ENCODE data around the gene CCM2.

The CCM2 gene

GRCh38 chr7:45000093-45001032 lies at the start of gene CCM2:
CCM2 (plus strand) TSS chr7:45000201; CDS start chr7:45000334, 133 bp downstream.
- no peak for DNase-seq (ENCODE audit: low spot score)

DNA sequence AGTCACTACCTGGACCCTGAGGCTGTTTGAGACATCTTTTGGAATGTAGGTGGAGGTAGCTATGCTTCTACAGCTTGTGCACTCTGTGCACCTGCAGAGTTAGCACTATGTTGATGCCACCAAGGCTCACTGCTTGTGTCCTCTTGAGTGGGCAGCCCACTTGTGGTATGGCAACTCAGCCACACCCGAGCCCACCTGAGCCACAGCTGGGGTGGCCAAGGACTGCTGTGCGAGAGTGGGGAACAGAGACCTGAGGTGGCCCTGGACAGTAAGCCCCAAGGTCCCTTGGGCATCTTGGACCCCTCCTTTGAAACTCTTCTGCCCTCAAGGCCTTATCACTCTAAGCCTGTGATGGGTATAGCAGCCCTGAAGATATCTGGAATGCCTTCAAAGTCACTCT lies 46.8 kb upstream of the CCM2 start:
- no peak for DNase-seq (ENCODE audit: low spot score)

DNA sequence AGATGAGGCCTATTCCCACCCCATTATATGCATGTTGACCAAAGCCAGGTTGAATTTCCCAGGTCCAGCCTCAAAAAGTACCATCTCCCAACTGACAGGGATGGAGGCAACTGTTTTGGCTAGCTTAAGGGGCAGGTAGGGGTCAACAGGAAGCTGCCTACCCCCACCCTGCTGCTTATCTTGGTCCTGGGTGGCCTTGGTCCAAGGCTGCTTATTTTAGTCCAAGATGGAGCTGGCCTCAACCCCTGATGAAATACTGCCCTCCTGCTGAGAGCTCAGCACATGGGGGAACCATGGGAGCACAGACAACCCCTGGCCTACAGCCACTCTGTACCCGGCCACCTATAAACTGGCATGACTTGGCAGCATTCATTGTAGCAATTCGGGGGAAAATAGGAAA lies 44.3 kb upstream of the CCM2 start:
- DNase-seq (ENCODE audit: low spot score), result no peak

- no peak for DNase-seq (ENCODE audit: low spot score)
These were observed 43.7 kb upstream of the CCM2 start for GRCh38 chr7:44956157-44956766.

DNA sequence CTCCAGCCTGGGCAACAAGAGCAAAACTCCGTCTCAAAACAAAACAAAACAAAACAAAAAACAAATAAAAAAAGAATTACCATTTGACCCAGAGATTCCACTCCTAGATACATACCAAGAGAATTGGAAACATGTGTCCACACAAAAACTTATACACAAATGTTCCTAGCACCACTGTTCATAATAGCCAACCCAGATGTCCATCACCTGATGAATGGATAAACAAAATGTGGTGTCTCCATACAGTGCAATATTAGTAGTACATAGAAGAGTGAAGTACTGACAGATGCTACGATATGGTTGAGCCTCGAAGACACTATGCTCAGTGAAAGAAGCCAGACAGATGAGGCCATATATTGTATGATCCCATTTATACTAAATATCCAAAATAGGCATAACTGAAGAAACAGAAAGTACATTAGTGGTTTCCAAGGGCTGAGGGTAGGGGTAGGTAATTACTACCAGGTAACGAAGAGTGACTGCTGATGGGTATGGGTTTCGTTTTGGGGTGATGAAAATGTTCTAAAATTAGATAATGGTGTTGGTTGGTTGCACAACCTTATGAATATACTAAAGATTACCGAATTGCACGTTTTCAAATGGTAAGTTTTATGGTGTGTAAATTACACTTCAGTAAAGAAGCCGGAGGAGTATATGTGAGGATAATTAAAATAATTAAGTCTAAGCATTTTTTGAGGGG lies 41.2 kb upstream of the CCM2 start:
- no peak for DNase-seq (ENCODE audit: low spot score)

- no peak for DNase-seq (ENCODE audit: low spot score)
These were observed 40.5 kb upstream of the CCM2 start for GRCh38 chr7:44959433-44959951.

DNA sequence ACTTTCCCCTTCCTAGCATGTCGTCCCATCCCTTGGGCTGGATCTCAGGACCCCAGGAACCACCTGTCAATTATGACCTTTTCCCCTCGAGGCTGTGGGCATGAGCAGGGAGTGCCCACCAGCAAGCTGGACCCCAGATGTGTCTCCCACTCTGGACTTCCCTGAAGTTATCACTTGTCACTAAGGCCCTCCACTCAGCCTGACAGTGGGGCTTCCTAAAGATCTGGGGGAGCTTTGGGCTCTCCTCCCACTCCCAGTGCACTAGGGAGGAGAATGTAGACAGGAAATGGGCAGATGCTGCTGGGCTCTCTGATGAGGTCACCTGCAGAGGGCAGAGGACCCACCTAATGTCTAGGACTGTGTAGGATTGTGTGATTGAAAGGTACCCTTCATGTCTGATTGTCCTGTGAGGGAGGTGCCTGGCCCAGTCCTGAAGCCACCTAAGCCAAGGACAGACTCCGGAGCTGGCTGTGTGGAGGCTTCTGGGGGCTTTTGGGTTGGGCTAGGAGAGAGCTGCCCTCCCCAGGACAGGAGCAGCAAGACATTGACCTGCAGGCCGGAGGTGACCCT lies 39.9 kb upstream of the CCM2 start:
- DNase-seq (ENCODE audit: low spot score), result no peak

GRCh38 chr7:44961844-44962482 lies 38.0 kb upstream of the CCM2 start:
- no peak for DNase-seq (ENCODE audit: low spot score)

GRCh38 chr7:44962483-44963251 lies 37.3 kb upstream of the CCM2 start:
- DNase-seq (ENCODE audit: low spot score), result no peak

DNA sequence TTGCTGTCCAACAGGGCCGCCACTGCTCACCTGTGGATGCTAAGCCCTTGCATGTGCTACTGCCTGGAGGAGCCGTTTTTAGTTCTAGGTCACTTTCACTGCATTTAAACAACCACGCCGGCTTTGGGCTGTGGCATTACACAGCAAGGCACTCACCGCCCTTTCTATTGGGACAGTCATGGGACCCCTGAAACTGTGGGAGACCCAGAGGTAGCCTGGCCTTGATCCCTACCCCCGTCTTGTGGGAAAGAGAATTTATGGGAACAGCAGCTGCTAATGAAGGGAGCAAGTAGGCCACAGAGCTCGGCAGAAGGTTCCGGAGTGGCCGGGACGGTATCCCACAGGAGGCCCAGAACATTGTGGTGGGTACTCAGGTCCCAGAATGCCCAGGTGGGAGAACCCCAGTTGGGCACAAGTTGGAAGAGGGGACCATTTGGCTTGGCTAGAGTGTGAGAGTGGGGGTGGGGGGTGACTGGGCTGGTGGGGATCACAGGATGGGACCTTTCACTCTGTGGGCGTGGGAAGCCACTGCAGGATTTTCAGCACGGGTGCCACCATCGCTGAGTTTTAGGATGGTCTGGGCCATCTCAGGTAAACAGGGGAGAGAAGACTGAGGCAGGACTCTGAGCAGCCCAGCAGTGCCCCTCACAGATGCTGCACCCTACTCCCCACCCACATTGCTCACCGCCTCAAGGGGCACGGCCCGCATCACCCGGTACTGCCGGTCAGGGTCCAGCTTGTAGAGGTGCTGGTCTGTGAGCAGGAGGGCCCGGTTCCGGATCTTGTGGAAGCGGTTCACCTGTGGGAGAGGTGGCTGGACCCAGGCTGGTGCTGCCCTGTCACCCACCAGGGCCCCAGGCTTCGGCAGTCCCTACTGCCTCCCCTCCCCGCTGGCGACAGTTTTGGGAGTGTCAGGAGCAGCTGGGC lies 36.4 kb upstream of the CCM2 start:
- DNase-seq (ENCODE audit: low spot score), result no peak

- no peak for DNase-seq (ENCODE audit: low spot score)
These were observed 35.6 kb upstream of the CCM2 start for GRCh38 chr7:44964384-44964830.

DNA sequence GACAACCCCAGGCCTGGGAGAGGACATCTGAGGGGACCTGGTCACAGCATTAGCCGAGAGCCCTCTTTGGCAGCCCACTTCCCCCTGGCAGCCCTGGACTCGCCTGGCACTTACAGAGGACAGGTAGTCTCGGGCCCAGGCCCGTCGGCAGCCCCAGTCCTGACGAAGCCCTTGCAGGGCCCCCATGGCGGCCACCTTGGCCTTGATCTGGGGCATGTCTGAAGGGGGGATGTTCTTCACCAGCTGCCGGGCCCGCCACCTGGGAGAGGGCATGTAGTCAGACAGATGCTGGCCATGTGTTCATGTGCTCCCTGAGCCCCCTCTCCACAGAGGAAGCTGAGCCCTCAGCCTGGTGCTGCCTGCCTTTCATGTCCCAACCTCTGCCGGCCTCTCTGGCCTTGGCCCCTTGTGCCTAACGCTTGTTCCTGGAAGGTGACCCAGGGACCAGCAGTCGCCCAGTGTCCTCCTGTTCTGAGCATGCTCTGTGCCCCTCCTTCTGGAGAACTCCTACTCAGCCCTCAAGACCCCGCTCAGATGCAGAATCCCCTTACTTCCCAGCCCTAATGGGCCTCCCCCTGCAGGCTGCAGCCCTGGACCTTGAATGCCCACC lies 35.1 kb upstream of the CCM2 start:
- no peak for DNase-seq (ENCODE audit: low spot score)

GRCh38 chr7:44965441-44965903 lies 34.5 kb upstream of the CCM2 start:
- no peak for DNase-seq (ENCODE audit: low spot score)

DNA sequence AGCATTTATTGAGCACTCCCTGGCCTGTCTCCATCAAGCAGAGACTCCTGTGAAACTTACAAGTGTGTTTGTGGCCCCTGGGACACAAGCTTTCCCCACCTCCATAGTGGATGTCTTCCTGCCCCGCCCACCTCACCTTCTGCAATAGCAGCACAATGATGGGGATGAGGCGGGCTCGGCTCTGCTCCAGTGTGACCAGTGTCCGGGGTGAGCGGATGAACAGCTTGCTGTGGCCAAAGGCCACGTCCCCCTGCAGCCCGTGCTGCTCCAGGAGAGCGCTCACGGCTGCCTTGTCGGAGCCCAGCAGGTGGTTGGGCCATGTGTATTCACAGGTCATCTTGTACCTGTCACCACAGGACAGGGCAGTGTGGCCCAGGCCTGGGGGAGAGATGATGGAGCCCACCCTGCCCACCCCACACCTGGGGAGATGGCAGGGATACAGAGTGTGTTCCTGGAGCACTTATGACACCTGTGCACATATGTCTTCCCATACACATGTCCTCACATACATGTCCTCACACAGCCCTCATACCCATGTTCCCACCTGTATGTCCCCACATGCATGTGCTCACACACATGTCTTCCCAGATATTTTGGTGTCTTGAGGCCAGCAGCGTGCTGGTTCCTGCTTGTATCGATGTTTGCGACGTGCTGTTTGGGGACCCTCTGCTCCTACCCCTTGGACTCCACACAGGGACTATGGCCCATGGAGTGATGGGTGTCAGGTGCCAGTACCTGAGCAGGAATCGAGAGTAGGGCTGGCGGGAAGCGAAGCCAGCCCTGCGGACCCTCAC lies 33.9 kb upstream of the CCM2 start:
- no peak for DNase-seq (ENCODE audit: low spot score)

GRCh38 chr7:44966731-44967538 lies 33.1 kb upstream of the CCM2 start:
- no peak for DNase-seq (ENCODE audit: low spot score)

DNA sequence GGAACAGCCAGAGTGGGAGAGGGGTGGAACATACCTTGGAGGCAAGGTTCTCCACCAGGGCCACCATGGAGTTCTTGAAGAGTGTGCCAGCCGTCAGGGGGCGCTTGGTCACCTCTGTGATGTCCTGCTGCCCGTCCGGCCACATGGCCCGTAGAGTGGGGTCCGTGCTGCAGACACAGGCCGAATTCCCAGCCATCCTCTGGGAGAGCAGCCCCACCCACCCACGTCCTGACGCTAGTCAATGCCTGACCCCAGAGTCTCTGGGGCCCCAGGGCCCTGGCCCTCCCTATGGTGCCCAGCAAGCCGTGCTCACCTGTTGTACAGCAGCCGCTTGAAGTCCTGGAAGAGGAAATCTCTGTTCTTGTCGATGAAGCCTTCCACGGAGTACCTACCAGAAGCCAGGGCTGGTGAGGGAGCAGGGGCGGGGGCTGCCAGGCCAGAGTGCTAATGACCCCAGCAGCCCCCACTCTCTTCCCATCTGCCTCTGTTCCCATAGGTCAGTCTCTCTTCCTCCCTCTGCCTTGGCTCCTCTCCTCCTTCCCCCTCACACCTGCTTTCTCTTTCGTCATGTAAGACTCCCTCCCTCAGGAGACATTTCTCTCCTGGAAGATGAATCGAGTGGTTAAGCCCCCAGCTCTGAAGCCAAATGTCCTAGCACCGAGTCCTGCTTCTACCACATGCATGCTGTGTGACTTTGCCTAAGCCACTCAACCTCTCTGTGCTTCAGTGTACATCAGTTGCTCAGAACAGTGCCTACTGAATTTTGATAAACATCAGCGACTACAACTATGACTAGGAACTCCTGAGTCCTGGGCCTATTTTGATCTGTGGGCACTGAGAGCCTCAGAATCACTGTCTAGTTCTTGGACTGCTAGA lies 32.2 kb upstream of the CCM2 start:
- DNase-seq (ENCODE audit: low spot score), result no peak

Data from activated CD4-positive, alpha-beta T cell treated with anti-CD3 and anti-CD28 coated beads, Interleukin-2, Interleukin-4, amounts not matched to agents 100 ng/mL and 50 ng/mL, durations not matched to agents 16 hours and 8 hours (primary cell).